Measurements from ENCODE around the gene XRCC4.
"Not testable (repeated sequence)": the region's sequence is repeated elsewhere in the genome, so short reads cannot be mapped to it uniquely, and the experiment has no call there.

XRCC4 gene

DNA sequence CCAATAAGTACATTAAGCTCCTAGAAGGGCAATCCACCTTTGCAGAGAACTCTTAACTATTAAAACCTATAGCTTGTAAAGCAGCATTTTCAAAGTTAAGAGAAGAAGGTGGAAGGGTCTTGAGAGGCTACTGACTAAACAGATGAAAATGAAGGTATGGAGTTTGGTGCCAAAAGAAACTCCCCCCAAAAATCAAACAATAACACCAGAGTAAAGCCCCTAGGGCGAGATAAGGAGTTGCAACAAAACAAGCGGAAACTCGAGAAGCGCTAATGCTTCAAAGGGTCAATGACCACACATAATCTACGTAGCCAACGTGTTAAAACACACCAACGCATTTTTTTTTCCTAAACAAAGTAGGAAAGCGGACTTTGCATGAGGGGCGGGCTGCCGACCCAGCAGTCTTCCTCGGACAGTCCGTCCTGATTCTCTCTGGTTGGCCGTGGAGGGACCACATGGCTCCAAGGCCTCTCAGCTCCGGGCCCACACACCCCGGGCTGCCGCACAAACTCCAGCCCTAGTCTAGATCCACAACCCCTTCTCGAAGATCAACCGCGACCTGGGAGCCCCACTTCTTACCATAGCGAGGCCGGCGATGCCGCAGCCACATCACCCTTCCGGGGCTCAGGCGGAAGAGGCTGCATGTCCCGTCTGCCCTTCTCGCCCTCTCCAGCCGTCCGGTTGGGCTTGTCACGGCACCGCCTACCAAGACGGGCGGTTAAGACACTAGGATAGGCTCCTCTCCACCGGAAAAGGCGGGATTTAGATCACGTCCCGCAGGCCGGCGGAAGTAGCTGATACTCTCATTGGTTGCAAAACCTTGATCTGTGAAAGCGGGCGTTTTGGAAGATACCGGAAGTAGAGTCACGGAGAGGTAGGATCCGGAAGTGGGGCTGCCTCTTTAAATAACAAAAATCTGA, at the start of gene XRCC4, which contains the start of gene TMEM167A:
XRCC4 (plus strand) TSS at position 806 of the 920 bp plus-strand sequence. CDS start 27,373 bp downstream, outside the sequence.
TMEM167A (minus strand) TSS at position 653 of the 920 bp plus-strand sequence; CDS start at position 582, 71 bp downstream.
- peak; percentile 85 for DNase-seq (ENCODE audit: low read depth)

DNA sequence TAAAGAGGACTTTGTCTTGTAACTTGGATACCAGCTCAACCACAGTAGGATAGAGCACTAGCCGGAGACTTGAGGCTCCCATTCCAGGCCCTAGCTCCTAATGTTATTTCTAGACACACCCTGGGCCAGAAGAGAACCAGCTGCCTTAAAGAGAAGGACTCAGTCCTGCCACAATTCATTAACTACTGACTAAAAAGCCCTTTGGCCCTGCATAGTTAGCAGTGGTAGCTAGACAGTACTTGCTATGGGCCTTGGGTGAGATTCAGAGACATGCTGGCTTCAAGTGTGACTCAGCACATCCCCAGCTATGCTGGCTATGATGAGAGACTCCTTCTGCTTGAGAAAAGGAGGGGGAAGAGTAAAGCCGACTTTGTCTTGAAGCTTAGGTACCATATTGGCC, 47.4 kb upstream of the XRCC4 start:
- DNase-seq (ENCODE audit: low read depth) = no peak

DNA sequence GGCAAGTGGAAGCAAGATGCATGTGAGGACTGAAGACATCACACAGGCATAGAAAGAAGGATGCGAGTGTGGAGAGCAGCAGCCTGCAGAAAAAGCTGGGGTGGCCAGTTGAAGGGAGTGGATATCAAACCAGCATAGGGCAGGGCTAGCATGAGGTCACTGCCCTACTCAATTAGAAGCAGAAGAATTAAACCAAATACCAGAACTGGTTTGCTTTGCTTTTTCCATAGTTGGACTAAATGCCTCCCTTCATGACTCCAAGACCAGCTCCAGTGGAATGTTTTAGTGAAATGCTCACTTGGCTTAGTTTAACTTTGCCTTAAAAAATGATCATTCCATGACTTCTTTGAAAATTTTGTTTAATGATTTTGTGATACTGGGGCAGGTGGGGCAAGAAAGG, 46.0 kb upstream of the XRCC4 start:
- DNase-seq (ENCODE audit: low read depth) = no peak

DNA sequence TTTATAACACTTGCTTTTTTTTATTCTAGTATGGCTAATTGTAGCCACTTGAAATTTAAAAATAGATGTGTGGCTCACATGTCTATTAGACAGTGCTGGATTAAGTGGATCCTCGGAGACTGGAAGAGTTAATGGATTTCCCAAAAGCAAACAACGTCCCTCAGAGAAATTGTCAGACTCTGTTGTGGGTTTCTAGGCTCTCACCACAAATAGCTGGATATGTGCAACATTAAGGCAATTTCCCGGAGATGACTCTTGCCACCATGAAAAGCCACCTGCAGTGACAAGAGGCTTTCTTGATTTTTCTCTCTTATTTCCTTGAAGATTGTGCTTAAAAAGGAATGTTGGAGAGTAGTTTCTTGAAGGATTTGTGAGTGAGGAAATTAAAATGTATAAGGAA, 43.3 kb upstream of the XRCC4 start:
- no peak for DNase-seq (ENCODE audit: low read depth)

DNA sequence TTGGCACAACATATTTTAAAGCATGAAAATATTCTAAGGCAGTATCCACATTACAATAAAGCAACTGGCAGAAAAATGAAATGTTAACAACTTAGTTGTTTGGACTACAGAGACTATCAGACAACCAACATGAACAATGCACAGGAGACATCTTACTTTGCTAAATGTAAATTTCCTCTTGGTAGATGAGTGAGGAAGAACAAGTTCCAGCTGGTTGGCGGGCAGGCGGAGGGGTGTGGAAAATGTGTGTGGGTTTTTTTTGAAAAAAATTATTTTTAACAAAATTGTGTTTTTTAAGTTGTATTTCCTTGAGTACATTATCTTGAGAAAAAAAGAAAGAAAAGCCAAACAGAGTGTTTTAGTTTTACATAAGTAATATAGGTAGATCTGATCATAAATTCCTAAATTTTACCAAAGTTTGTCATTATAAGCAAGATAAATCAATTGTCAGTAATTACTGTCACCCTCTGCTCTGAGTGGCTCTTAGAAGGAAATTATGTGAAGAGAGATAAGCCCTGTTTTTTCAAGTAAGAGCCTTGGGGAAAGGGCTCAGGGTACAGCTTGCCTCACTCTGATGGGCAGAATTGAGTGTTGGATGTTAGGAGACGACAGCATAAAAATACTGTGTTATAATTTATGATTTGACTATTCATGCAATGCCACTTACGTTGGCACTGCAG, 42.7 kb upstream of the XRCC4 start:
- DNase-seq (ENCODE audit: low read depth) = no peak

DNA sequence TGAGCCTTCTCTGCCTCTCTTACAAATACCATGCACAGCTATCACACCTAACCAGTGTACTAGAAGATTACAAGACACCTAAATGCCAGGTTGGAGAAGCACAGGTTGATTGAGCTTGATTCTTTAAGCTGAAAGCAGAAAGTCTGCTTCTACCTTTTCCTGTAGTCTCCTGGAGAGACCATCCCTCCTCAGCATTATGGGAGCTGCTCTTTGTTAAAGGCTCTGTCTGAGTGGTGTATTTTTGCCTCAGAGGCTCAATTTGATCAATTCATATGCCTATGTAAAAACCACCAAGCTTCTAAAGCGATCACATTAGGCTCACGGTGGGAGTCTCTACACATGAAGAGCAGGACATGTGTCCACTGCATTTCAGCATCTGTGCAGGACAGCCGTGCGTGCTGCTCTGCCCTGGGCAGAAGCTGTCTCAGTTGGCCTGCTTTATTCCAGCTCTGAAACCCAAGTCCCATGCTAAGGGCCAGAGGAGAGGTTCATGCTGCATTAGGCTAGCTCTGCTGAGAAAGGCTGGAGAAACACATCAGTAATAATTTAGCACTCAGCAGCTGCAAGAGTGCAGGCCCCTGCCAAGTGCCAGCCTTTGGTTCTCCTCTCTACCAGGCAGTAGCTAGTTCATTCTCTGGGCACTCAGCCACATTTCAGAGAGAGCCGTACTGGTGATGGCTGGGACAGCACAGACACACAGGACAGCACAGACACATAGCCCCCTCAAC, 41.8 kb upstream of the XRCC4 start:
- no peak for DNase-seq (ENCODE audit: low read depth)

DNA sequence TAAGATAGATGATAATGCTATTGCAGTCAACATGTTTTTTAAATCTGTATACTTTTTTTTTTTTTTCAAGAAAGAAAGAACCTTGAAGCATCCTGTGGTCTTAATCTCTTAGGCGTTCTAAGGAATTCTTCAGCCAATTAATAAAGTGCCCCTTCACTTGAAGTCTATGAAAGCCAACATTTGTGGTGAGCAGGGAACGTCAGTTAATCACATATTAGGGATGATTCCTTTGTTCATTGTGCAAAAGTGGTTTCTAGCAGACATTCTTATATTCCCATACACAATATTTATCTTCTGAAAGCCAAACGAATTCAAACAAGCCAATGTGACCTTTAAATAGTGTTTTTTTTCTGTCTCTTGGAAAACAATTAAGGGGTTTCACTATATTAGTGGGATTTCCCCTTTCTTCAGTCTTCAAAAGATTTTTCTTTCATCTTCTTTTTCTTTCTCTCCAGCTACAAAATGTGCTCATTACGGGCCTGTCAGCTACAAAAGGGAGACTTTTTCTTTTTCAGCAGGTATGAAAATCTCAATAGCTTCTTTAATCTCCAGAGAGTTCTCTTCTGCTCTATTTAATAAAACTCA, 40.3 kb upstream of the XRCC4 start:
- DNase-seq (ENCODE audit: low read depth) = no peak

DNA sequence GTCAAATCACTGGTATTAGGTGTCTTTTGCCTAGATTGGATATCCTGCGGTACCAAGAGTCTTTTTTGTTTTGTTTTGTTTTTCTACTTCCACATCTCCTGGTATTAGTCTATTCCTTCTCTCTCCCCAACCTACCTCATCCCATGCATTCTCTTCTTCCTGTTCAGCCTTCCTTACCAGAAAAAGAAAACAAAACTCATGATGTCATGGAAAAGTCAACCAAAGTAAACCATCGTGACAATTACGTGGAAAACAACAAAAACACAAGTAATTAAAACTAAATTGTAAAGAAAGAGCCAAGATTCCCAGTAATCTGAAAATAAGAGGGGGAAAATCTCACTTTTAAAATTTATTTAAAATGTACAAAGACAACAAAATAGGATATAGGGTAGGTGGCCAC, 38.4 kb upstream of the XRCC4 start:
- no peak for DNase-seq (ENCODE audit: low read depth)

DNA sequence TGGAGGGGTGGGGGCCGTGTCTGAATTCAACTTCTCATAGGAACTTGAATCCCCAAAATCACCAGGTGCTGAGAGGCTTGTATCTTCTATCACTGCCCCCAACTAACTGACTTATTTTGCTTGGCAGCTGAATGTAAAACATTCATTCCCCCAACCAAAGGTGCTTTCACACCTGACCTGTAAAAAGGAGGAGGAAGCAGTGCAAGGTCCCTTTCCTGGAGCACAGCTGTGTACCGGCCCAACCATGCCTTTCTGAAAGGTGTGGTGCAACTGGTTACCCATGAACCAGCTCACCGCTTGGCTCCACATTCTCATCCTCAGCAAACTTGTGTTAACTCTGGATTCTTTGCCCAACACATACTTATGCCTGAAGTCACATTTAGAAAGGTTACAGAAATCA, 34.8 kb upstream of the XRCC4 start:
- no peak for DNase-seq (ENCODE audit: low read depth)

DNA sequence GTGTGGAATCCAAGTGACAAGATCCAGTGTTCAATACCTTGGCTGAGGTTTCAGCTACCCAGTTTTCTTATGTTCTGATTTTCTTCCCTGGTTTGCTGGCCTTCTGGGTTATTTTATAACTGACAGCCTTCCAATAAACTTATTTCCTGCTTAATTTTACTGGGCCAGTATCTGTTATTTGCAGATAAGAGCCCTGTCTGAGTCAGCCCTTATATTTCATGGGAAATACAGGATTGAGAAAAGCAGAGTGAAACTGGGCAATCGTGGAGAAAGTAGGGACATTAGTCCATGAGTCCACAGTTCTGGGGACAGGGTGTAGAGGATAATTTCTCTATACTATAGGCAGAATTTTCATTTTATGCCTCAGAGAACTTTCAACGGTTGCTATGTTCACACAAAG, 32.4 kb upstream of the XRCC4 start:
- DNase-seq (ENCODE audit: low read depth) = no peak

DNA sequence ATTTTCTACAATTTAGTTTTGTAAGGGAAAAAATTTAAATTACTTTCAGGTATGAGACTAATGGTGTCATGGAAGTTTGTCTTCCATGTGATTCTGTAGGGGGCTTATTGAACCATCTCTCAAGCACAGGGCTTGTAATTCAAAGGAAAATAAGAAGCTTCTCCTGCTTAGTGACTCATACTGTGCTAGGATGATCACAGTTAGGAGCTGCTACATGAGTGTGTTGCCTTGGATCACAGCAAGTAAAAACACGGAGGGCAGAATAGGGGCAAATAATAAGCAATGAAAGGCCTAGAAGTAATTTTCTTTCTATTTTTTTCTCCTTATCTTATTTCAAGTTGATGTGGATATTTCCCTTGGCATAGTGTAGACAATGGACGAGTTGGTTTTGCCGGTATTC, 29.1 kb upstream of the XRCC4 start:
- DNase-seq (ENCODE audit: low read depth) = no peak

DNA sequence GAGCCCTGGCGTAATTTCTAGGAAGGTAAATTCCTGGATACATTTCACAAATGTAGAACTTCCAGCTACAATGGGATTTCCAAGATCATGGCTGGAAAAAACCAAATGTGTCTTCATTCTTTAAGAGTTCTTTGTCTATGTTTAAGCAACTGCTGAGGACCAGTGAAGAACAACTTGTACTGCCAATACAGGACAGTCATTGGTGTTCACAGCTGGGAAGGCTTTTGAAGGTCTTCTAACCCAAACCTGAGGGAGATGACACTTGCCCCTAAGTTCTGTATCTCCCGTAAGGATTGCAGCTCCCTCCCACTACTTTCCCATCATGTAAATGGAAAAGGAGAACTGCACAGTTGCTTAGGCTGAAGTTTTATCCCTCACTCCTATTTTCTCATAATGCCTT, 28.5 kb upstream of the XRCC4 start:
- DNase-seq (ENCODE audit: low read depth) = no peak

DNA sequence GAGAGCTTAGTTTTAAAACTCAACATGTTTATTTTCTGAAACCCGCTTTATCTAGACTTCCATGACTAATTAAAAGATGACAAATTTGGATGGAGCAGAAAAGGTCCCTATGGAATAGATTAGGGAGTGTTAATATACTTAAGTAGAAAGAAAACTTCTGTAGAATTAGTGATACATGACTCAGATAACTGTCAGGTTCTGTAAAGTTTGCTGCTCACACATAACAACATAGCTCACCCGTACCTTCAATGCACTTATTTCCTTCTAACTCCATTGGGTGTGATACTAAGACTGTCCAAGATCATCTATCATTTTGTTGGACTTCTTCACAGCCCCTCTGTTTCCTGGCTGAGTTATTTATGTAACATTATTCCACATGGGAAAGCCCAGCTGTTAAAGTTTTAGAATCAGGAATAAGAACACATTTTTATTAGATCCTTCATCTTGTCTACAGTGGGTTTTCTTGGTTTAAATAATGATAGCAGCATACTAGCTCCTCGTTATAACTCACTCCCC, 27.9 kb upstream of the XRCC4 start:
- DNase-seq (ENCODE audit: low read depth) = no peak

DNA sequence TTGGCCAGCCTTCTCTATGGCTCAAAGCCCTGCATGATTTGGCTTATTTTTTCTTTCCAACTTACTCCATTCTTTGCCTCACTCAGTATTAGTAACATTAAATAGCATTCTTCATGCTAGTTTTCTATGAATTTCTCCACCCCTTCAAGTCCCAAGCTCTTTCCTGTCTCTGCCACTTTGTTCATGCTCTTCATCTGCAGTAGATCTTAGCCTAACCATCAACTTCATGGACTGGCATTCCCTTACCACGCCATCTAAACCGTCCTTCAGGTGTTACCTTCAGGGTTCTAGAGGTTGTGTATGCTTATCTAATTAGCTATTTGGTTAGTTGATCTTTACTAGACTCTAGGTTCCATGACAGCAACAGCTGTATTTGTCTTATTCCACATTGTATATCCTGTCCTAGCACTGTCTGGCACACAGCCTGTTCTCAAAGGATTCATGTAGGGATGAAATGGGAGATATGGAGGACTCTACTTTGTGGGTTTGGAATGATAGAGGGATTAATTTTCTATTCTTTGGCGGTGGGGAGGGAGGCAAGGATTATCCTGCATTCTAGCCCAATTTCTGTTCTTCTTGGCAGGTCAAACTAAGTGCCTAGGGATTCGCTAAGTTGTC, 26.5 kb upstream of the XRCC4 start:
- DNase-seq (ENCODE audit: low read depth) = no peak

DNA sequence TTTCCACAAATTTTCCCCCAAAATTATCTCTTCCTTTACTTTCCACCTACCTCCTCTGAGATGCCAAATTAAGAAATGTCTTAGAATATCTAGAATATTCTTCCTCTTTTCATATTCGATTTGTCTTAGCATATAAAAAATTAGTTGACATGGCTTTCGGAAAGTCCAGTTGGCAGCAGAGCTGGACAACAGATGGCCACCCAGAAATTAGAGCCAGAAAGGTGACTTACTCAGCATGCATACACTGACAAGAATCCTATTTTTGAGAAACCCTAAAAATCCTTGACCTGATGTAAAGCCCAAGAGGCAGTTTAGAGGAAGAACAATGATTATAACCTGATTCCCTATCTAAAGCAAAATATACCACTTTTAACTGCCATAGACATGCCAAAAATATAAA, 22.2 kb upstream of the XRCC4 start:
- DNase-seq (ENCODE audit: low read depth) = no peak

DNA sequence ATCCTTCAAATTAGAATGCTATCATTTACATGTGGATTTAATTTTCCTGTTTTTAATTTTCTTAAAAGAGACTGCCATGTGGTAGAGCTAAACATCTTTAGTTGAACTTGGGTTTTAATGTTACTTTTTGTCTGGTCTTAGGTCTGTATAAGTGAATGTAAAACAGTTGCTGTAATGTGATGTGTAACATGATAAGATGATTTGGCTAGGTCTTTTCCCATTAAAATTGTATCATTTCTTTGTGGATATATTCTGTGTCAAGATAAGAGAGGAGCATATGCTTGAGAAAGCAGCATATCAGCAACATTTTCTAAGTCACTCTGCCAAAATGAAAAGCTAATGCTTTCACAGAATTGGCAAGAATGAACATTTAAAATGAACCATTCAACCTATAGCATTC, 18.6 kb upstream of the XRCC4 start:
- DNase-seq (ENCODE audit: low read depth) = no peak

DNA sequence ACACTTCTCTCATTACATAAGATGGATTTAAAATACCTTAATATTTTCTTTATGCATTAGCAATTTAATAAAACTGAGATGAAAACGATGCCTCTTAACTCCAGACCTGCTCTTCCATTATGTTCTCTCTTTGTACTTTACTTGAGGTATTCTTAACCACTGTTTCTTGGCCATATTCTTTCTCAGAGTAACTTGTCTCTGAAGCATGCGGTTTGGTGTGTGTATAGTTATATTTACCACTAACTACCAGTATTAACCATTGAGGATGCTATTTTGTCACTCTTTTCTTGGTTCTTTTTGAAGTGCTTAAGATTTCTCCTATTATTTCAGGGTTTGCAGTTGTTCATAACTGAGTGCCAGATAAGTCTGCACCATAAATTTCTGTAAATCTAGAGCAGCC, 18.0 kb upstream of the XRCC4 start:
- DNase-seq (ENCODE audit: low read depth) = no peak

DNA sequence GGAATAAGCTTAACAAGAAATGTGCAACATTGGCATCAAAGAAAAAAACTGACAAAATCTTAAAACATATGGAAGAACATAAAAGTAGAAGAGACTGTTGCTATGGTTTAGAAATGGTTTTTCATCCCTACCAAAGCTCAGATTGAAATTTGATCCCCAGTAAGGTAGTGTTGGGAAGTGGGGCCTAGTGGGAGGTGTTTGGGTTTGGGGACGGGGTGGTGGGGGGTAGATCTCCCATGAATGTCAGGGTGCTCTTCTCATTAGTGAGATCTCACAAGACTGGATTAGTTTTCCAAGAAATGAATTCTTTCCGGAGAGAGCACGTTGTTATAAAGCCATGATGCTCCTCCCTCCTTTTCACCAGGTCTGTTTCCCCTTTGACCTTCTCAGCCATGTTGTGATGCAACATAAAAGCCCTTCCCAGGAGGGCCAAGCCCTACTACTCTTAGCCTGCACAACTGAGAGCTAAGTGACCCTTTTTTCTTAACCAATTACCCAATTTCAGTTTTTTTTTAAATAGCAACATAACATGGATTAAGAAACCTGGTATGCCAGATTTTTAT, 10.7 kb upstream of the XRCC4 start:
- no peak for DNase-seq (ENCODE audit: low read depth)

DNA sequence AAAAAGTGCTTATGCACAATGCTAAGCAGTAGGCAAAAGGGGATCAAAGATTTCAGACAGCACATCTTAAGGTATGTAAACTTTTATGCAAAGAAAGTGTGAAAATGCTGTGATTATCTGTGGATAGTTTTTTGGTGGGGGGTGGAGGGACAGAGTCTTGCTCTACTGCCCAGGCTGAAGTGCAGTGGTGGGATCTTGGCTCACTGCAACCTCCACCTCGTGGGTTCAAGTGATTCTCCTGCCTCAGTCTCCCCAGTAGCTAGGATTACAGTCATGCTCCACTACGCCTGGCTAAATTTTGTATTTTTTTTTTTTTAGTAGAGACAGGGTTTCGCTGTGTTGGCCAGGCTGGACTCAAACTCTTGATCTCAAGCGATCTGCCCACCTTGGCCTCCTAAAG, 10.0 kb upstream of the XRCC4 start:
- not testable (repeated sequence) for DNase-seq (ENCODE audit: low read depth)

DNA sequence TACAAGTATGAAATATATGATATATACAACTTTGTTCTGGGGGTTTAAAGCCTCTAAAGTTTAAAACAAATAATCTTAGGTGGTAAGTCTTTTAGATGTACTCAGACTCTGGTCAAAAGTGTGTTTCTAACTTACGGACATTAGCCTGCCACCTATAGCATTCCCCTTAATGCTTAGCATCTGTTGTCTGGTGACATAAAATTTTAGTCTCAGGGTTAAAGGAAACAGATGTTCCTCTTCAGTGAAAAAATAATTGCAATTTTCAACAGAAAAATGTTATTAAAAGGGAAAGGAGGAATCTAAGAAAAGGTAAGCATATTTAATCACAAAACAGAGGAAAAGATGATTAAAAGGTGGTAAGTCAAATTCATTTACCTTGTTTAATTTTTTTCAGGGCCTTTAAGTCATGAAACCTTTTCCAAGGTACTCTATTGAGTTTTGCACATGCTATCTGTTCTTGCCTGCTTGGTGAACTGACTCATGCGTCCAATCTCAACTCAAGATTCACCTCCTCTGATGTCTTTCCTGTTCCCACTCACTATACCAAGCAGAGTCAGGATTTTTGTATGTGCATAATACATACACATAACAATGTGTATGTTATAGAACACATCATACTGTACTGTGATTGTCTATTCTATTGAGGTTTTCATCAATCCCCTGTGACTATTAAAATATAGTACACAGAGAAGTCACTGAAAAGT, 8.1 kb upstream of the XRCC4 start:
- no peak for DNase-seq (ENCODE audit: low read depth)
